AML-193 (cell line): Measurements from ENCODE around the gene CCT7.

ENCODE experiments used
- DNase-seq, 2 experiments: peaks; one replicate each; lab custom pipeline; 2025; lab: John Stamatoyannopoulos, UW

Gene CCT7

GRCh38 chr2:73268830-73269685 is 35.0 kb downstream of the CCT7 start:
- DNase-seq, result no peak

GRCh38 chr2:73269686-73270465 is 35.8 kb downstream of the CCT7 start:
- no peak for DNase-seq

- no peak for DNase-seq
Observed at GRCh38 chr2:73272270-73272669, 38.2 kb downstream of the CCT7 start.

- no peak for DNase-seq
Observed at GRCh38 chr2:73279852-73280251, 45.7 kb downstream of the CCT7 start.

- no peak for DNase-seq
Observed at GRCh38 chr2:73281244-73281643, 47.1 kb downstream of the CCT7 start.

GRCh38 chr2:73282924-73283544 is 48.9 kb downstream of the CCT7 start:
- DNase-seq, result no peak

- DNase-seq, result no peak
Observed at GRCh38 chr2:73283545-73284295, 49.6 kb downstream of the CCT7 start.

- DNase-seq, result peak; percentile 57 to 58
Observed at GRCh38 chr2:73284296-73285158, 50.4 kb downstream of the CCT7 start, which contains the start of gene FBXO41. FBXO41 (minus strand) TSS chr2:73284478; CDS start chr2:73269630, 14,848 bp downstream.

GRCh38 chr2:73285159-73285739 is 51.1 kb downstream of the CCT7 start:
- peak; percentile 92 to 96 for DNase-seq

- DNase-seq, result no peak
Observed at GRCh38 chr2:73286134-73286655, 52.1 kb downstream of the CCT7 start.

GRCh38 chr2:73289304-73289703 is 55.2 kb downstream of the CCT7 start:
- peak; percentile 5 to 35 for DNase-seq

GRCh38 chr2:73290049-73290839 is 56.1 kb downstream of the CCT7 start:
- DNase-seq, result peak; percentile 35 to 56

- no peak for DNase-seq
Observed at GRCh38 chr2:73291093-73291460, 57.0 kb downstream of the CCT7 start.

GRCh38 chr2:73291461-73292315 is 57.6 kb downstream of the CCT7 start:
- no peak for DNase-seq

GRCh38 chr2:73292316-73292905 is 58.3 kb downstream of the CCT7 start:
- no peak for DNase-seq

- no peak for DNase-seq
Observed at GRCh38 chr2:73292906-73293533, 58.9 kb downstream of the CCT7 start.

GRCh38 chr2:73293534-73294171 is 59.5 kb downstream of the CCT7 start, which contains the start of gene EGR4:
EGR4 (minus strand) TSS chr2:73293548; CDS start chr2:73293317, 231 bp downstream.
- no peak for DNase-seq
